ENCODE data around the gene RPTOR.

The RPTOR gene

GRCh38 chr17:80921741-80922579 is 377.3 kb downstream of the RPTOR start:
- DNase-seq = no peak

GRCh38 chr17:80922580-80923160 is 378.0 kb downstream of the RPTOR start:
- DNase-seq = no peak

DNA sequence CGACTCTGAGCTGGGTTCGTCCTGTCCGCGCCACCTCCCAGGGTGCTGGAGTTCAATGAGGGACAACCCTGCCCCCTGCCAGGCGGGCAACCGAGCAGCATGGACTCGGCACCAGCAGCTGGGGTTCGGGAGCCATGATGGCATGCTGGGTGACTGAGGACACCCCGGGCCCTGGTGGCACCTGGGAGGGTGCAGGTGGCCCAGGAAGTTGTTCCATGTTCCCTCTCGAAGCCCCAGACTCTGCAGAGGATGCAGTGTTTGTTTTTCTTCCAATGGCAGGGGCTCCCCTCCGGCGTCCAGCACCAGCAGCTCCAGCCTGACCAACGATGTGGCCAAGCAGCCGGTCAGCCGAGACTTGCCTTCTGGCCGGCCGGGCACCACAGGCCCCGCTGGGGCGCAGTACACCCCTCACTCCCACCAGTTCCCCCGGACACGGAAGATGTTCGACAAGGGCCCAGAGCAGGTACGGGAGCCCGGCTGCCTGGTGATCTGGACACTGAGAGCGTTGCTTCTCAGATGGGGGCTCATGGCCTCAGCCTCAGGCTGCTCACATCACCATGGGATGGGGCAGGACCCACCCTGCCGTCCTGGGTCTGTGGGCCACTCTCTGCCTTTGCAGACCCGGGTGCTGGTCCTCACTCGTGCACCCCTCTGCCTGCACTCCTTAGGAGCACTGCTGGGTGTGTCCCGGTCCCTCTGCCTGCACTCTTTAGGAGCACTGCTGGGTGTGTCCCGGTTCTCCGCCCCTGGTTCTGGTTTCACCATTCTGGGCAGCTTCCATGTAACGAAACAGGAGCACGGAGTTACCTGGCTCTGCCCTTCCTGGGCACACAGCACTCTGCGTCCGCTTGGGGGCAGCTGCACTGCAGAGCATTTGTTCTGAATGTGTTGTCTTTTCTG is 378.8 kb downstream of the RPTOR start:
- DNase-seq = no peak

GRCh38 chr17:80924111-80924806 is 379.6 kb downstream of the RPTOR start:
- DNase-seq = no peak

- no peak for DNase-seq
These were observed 380.4 kb downstream of the RPTOR start for GRCh38 chr17:80924807-80925610.

GRCh38 chr17:80925688-80926335 is 381.2 kb downstream of the RPTOR start:
- DNase-seq = no peak

DNA sequence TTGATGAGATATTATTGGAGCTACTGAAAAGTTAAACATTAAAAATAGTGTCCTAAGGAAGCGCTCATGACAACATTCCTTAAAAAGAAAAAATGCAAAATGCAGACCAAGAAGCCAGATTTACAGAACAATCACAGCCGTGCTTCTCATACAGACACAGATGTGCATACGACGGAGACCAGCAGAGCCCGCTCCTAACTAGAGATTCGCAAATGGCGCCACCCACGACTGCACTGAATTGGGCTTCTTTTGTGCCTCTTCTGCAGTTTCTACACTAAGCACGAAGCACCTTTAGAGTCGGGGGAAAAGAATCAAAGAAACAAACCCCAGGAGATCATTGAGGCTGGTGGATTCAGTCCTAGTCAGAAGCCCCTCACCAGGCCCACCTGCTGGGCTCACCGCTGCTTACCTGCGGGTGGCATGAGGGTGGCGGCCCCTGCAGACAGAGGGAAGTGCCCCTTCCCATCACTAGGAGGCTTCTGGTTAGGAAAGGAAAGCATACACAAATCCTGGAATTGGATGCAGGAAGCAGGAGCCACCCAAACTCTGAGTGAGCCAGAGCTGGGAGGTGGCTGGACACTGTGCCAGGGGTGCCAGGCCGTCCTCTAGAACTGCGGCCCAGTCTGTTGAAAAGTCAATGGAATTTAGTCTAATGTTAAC is 382.1 kb downstream of the RPTOR start:
- no peak for DNase-seq

DNA sequence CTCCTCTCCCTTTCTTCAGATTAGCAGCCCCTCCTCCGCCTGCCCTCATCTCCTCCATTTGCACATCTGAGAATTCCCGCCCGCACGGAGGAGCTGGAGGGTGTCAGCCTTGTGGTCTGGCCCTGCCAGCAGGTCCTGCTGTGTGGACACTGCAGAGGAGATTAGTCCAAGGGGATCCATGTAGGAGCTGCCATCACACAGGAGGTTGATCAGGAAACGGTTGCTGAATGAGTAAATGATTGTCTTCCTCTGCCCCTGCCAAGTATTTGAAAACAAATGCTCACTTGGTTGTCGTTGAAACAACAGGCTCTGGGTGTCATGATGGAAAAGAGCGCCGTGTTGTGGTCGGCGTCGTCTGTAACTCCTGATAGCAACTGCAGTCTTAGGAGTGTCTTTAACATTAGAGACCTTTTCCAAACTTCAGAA is 383.2 kb downstream of the RPTOR start:
- DNase-seq = no peak

- DNase-seq = no peak
These were observed 384.8 kb downstream of the RPTOR start for GRCh38 chr17:80929449-80929848.

DNA sequence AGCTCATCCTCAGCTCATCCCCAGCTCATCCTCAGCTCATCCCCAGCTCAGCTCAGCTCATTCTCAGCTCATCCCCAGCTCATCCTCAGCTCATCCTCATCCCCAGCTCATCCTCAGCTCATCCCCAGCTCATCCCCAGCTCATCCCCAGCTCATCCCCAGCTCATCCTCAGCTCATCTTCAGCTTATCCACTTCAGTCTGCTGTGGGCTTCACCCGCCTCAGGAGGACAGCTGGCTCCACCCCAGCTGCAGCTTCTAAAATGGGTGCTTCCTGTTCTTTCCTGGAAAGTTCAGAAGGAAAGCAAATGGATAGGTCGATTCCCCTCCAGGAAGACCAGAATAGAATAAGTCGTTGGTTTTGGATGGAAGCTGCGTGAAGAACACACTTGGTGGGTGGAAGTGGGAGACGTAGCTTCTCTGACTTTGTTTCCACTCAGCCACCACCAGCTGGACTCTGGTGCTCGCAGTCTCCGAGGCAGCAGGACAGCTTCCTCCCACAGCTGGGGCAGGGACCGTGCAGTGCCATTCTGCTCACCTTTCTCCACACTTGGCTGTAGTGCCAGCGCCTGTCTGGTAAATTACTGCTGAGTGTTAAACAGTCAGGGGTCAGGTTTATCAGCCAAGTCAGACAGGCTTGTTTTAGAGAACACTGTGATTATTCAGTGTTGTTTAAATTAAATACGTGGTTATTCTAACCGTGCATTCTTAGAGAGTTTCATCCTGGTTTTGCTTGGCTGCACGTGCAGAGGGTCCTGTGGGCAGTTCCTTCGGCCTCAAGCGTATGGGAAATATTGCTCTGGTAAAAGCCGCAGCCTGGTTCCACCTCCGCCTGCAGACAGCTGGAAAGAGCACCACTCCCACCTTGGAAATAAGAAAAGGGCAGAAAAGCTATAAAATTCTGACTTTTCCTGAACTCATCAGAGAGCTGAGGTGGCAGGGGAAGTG is 386.0 kb downstream of the RPTOR start:
- DNase-seq = no peak

GRCh38 chr17:80931421-80932265 is 387.0 kb downstream of the RPTOR start:
- no peak for DNase-seq

GRCh38 chr17:80935526-80935925 is 390.9 kb downstream of the RPTOR start:
- no peak for DNase-seq

GRCh38 chr17:80936218-80936617 is 391.6 kb downstream of the RPTOR start:
- DNase-seq = no peak

DNA sequence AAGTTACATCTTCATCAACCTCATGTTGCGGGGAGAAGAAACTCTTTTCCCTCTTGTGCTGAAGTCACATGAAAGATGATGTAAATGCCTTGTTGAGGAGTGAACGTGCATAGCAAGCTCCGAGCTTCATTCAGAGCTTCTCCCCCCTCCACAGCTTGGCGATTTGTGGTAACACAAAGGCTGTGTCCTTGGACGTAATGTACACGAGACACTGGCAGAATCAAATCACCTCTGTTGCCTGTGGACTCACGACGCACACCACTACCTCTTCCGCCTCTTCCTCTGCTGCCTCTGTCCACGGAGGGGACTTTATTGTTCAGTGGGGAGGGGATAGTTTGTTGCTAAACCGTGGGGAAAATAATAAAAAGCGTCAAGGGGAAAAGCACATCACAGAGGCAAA is 392.1 kb downstream of the RPTOR start:
- no peak for DNase-seq

- DNase-seq = peak in 2 of 5 experiments; percentile 4 to 15
These were observed 393.1 kb downstream of the RPTOR start for GRCh38 chr17:80937462-80938381.

DNA sequence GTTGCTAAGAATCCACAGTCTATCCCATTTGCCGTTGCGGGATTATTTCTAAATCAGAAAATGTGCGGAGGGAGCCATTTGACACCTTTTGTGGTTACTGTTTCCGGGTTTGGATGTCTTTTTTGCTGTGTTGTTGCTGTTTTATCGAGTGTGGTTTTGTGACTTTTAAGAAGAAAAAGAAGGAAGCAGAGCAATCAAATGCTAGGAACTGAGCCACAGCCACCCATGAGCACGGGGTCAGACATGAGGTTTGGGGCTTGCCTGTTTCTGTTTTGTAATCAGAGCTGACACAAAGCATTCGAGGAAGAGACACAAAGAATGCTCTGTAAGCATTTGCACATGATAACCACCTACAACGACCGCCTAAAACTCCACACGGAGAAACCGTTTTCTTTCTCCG is 393.9 kb downstream of the RPTOR start:
- DNase-seq = peak in 2 of 5 experiments; percentile 3 to 90
